PC-3 (cell line): Measurements from ENCODE around the gene PCDH8.

ENCODE experiments used
- CTCF ChIP-seq: fragments of 300-600 bp; sonication (generic); conservative IDR thresholded peaks from 2 replicates; pipeline ENCODE4 v1.5.1; 2017; ENCODE audit warnings: antibody characterized with exemption, low read depth, mild to moderate bottlenecking, low read length
- EZH2 ChIP-seq: fragments of 300-600 bp; sonication (generic); IDR thresholded peaks from one replicate; pipeline ENCODE4 v1.6.1; 2017; ENCODE audit warnings: antibody characterized with exemption, mild to moderate bottlenecking, low read length; ENCODE audit not compliant: unreplicated experiment

GRCh38 chr13:52833296-52833875, 15.1 kb downstream of the PCDH8 start:
- no peak for TF ChIP-seq CTCF
- no peak for TF ChIP-seq EZH2
